Neural progenitor cell (in vitro differentiated cells): ENCODE data around the gene TBC1D9. TPM values are rescaled to one million over a fixed set of nuclear protein-coding genes. Genes with fewer than 3 reads are reported as not detected.

Source experiments
- DNase-seq: peaks from one replicate; pipeline ENCODE4 v3.0.0-alpha.2; 2016; ENCODE audit warnings: low spot score
- H2AFZ ChIP-seq: fragments of 200-600 bp; sonication (generic); replicated peaks from 2 replicates; pipeline ENCODE4 v1.6.1; 2016; ENCODE audit warnings: antibody characterized with exemption
- H3F3A ChIP-seq: fragments of 200-600 bp; sonication (generic); 2 replicates; pipeline ENCODE4 v1.6.1; 2016; ENCODE audit warnings: antibody characterized with exemption, low read depth
- H3K27ac ChIP-seq: fragments of 200-600 bp; sonication (generic); 2 replicates; pipeline ENCODE4 v1.5.1; 2016; ENCODE audit warnings: mild to moderate bottlenecking
- H3K27me3 ChIP-seq: fragments of 200-600 bp; sonication (generic); 2 replicates; pipeline ENCODE4 v1.6.1; 2016; ENCODE audit warnings: mild to moderate bottlenecking, moderate library complexity
- H3K36me3 ChIP-seq: fragments of 200-600 bp; sonication (generic); 2 replicates; pipeline ENCODE4 v1.5.1; 2016
- H3K4me1 ChIP-seq: fragments of 200-600 bp; sonication (generic); 2 replicates; pipeline ENCODE4 v1.6.1; 2016; ENCODE audit warnings: mixed run types
- H3K4me2 ChIP-seq: fragments of 200-600 bp; sonication (generic); 2 replicates; pipeline ENCODE4 v1.6.1; 2016
- H3K4me3 ChIP-seq: fragments of 200-600 bp; sonication (generic); 2 replicates; pipeline ENCODE4 v1.5.1; 2016
- H3K79me2 ChIP-seq: fragments of 200-600 bp; sonication (generic); 2 replicates; pipeline ENCODE4 v1.6.1; 2016; ENCODE audit warnings: low read depth
- H3K9ac ChIP-seq: fragments of 200-600 bp; sonication (generic); 2 replicates; pipeline ENCODE4 v1.6.1; 2016
- H3K9me3 ChIP-seq: fragments of 200-600 bp; sonication (generic); 2 replicates; pipeline ENCODE4 v1.5.1; 2016; ENCODE audit warnings: low read depth
- H4K20me1 ChIP-seq: fragments of 200-600 bp; sonication (generic); 2 replicates; pipeline ENCODE4 v1.6.1; 2016; ENCODE audit warnings: low read depth
- H3K27ac Mint-ChIP-seq: 3 replicates; pipeline ENCODE4 v1.8.0; 2021; ENCODE audit warnings: mixed read lengths
- H3K27me3 Mint-ChIP-seq: 2 replicates; pipeline ENCODE4 v1.8.0; 2022; ENCODE audit warnings: low read depth, mild to moderate bottlenecking, inconsistent platforms, moderate library complexity, mixed read lengths; ENCODE audit not compliant: insufficient read depth
- H3K36me3 Mint-ChIP-seq: 3 replicates; pipeline ENCODE4 v1.8.0; 2021; ENCODE audit warnings: mixed read lengths
- H3K4me1 Mint-ChIP-seq: 3 replicates; pipeline ENCODE4 v1.8.0; 2021; ENCODE audit warnings: mixed read lengths
- H3K4me3 Mint-ChIP-seq: 3 replicates; pipeline ENCODE4 v1.8.0; 2021; ENCODE audit warnings: mild to moderate bottlenecking, moderate library complexity, mixed read lengths
- H3K9me3 Mint-ChIP-seq: 3 replicates; pipeline ENCODE4 v1.8.0; 2020; ENCODE audit warnings: mixed read lengths
- EZH2 ChIP-seq: fragments of 200-600 bp; sonication (generic); IDR thresholded peaks from 2 replicates; pipeline ENCODE4 v1.6.1; 2017; ENCODE audit warnings: antibody characterized with exemption, mild to moderate bottlenecking, moderate library complexity
- EZH2phosphoT487 ChIP-seq: fragments of 200-600 bp; sonication (generic); IDR thresholded peaks from 2 replicates; pipeline ENCODE4 v1.6.1; 2017; ENCODE audit warnings: antibody characterized with exemption
- total RNA-seq: library from RNA; depleted of rRNA; stranded (reverse); fragments of >200 nt; gene quantifications from 2 replicates; pipeline ENCODE4 v1.2.3, GENCODE V29; 2015; ENCODE audit warnings: low replicate concordance
- TF ChIP-seq, protein P1 (sequence below): fragments of 200-600 bp; sonication (generic); IDR thresholded peaks from 2 replicates; pipeline ENCODE4 v1.5.1; 2017; ENCODE audit warnings: antibody characterized with exemption, mild to moderate bottlenecking

The TBC1D9 gene
- total RNA-seq, 1 donor from 2014 or later, result 11.3 TPM

DNA sequence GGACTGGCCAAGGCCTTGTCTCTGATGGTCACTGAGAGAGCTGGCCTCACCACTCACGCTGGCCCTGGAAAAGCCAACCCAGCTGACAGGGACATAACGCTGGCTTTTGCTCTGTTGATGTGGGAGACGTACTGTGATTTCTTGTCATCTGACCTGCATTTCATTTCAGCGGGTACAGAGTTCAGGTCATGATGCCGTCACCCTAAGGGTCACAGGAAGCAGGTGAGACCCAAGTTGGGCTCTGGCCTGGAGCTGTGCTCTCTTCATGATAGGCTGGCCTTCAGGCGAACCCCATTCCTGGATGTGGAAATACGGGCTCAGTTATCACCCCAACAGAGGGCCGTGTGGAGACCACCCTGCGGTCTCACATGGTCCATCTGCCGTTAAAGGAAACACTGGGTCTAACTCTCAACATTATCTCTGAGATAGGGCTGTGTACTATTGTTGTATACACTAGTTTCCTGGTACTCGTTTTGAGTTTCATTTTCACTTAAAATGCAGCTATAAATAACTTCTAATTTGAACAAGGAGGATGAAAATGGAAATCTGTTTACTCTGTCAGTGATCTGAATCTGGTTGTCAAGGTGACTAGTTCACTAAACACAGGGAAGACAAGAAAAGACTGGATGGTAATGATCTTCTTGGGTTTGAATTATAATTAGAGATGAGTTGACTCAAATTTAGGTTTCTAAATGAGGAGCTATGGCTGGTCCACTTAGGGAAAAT is 89.1 kb downstream of the TBC1D9 start:
- Mint-ChIP-seq H3K4me1 (no peaks in the 10 kb centered on the region), H3K9me3 (no peaks in the 10 kb centered on the region), H3K36me3 (peaks cover 40% of the 10 kb centered on the region), H3K27me3 (peaks cover 2% of the 10 kb centered on the region), H3K27ac (no peak overlapping the region), H3K4me3 (no peak overlapping the region)
- DNase-seq, result no peak
- Histone ChIP-seq H4K20me1 (no peaks in the 10 kb centered on the region), H2AFZ (no peak overlapping the region), H3K9me3 (no peaks in the 10 kb centered on the region), H3K9ac (no peak overlapping the region), H3K27ac (no peak overlapping the region), H3K4me1 (no peaks in the 10 kb centered on the region), H3K4me3 (no peak overlapping the region), H3F3A (no peaks in the 10 kb centered on the region), H3K4me2 (no peak overlapping the region), H3K79me2 (no peaks in the 10 kb centered on the region), H3K27me3 (no peaks in the 10 kb centered on the region), H3K36me3 (no peaks in the 10 kb centered on the region)
- TF ChIP-seq EZH2 (no peak), EZH2phosphoT487 (no peak)
- TF ChIP-seq, protein P1, sequence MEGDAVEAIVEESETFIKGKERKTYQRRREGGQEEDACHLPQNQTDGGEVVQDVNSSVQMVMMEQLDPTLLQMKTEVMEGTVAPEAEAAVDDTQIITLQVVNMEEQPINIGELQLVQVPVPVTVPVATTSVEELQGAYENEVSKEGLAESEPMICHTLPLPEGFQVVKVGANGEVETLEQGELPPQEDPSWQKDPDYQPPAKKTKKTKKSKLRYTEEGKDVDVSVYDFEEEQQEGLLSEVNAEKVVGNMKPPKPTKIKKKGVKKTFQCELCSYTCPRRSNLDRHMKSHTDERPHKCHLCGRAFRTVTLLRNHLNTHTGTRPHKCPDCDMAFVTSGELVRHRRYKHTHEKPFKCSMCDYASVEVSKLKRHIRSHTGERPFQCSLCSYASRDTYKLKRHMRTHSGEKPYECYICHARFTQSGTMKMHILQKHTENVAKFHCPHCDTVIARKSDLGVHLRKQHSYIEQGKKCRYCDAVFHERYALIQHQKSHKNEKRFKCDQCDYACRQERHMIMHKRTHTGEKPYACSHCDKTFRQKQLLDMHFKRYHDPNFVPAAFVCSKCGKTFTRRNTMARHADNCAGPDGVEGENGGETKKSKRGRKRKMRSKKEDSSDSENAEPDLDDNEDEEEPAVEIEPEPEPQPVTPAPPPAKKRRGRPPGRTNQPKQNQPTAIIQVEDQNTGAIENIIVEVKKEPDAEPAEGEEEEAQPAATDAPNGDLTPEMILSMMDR, result no peak

DNA sequence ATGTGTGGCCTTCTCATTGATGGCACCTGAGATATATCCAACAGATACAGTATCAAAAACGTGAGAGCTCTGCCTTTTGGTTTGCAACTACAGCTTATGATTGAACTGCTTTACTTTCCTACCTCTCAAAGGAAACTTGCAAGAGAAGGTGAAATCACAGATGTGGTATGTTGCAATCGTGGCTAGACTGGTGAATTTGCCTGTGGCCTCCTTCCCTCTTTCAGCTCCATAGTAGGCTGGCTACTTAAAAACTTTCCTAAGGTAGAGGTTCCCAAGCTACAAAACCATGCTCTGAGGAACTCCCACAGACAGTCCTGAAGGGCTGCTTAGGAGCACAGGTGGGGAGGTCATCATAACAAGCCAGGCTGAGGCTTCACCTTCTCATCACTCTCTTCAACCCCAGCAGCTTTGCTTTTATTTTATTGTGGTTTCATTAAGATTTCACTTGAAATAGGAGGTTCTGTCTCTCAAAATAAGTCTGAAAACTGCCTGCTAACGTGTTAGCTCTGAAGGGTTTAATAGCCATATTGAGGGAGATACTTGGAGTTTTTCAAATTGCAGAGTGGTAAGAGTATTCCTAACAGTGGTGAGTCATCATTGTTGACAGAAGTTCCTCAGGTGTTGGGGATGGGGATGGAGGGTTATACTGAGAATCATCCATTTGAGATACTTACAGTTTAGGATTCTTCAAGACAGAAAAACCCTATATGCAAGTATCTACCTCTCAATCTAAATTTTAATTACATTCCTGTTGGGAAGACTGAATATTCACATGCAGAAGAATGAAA is 93.9 kb downstream of the TBC1D9 start:
- DNase-seq, result no peak
- Histone ChIP-seq H4K20me1 (no peaks in the 10 kb centered on the region), H3K4me1 (no peaks in the 10 kb centered on the region), H3F3A (no peaks in the 10 kb centered on the region), H2AFZ (no peak overlapping the region), H3K9ac (no peak overlapping the region), H3K36me3 (no peaks in the 10 kb centered on the region), H3K4me2 (no peak overlapping the region), H3K27me3 (no peaks in the 10 kb centered on the region), H3K9me3 (no peaks in the 10 kb centered on the region), H3K27ac (no peak overlapping the region), H3K79me2 (no peaks in the 10 kb centered on the region), H3K4me3 (no peak overlapping the region)
- H3K4me3 Mint-ChIP-seq, result no peak overlapping the region
- no peaks in the 10 kb centered on the region for H3K27me3 Mint-ChIP-seq
- TF ChIP-seq EZH2 (no peak), EZH2phosphoT487 (no peak)
- TF ChIP-seq, protein P1, result no peak
- no peak overlapping the region for H3K27ac Mint-ChIP-seq
- H3K4me1 Mint-ChIP-seq, result no peaks in the 10 kb centered on the region
- peaks cover 42% of the 10 kb centered on the region for H3K36me3 Mint-ChIP-seq
- H3K9me3 Mint-ChIP-seq, result no peaks in the 10 kb centered on the region

DNA sequence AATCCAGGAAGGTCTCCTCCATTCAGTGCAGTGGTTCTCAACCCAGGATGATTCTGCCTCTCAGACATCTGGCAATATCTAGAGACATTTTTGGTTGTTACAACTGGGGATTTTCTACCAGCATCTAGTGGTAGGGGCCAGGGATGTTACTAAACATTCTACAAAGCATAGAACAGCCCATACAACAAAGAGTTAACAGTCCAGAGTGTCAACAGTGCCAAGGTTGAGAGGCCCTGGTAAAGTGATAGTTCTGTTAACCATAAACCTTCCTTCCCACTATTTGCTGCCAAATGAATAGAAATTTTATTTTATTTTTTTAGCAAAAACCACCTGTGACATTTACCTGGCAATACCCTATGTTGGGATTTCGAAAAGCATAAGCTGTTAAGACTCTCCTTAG is 94.6 kb downstream of the TBC1D9 start:
- Mint-ChIP-seq H3K4me3 (no peak overlapping the region), H3K9me3 (no peaks in the 10 kb centered on the region), H3K36me3 (peaks cover 45% of the 10 kb centered on the region), H3K27ac (no peak overlapping the region), H3K4me1 (no peaks in the 10 kb centered on the region), H3K27me3 (no peaks in the 10 kb centered on the region)
- H3F3A ChIP-seq, result no peaks in the 10 kb centered on the region
- H3K9me3 ChIP-seq, result no peaks in the 10 kb centered on the region
- H3K4me2 ChIP-seq, result no peak overlapping the region
- no peak overlapping the region for H3K9ac ChIP-seq
- H3K4me3 ChIP-seq, result no peak overlapping the region
- H3K4me1 ChIP-seq, result no peaks in the 10 kb centered on the region
- no peaks in the 10 kb centered on the region for H3K79me2 ChIP-seq
- H3K27ac ChIP-seq, result no peak overlapping the region
- no peaks in the 10 kb centered on the region for H3K36me3 ChIP-seq
- TF ChIP-seq EZH2 (no peak), EZH2phosphoT487 (no peak)
- TF ChIP-seq, protein P1, result no peak
- H4K20me1 ChIP-seq, result no peaks in the 10 kb centered on the region
- no peak for DNase-seq
- no peak overlapping the region for H2AFZ ChIP-seq
- no peaks in the 10 kb centered on the region for H3K27me3 ChIP-seq
